Endothelial cell of umbilical vein (primary cell): ENCODE data around the gene CDC42. TPM values are rescaled to one million over a fixed set of nuclear protein-coding genes. Genes with fewer than 3 reads are reported as not detected.

Experiments used
- BruUV-seq: library from RNA; stranded (reverse); fragments of 400-500 nt; replicated peaks from 2 replicates; lab custom pipeline; 2021; lab: Mats Ljungman, UMichigan
- CTCF ChIA-PET: fragments of 300-600, 350-600 bp; sonication (Branson Sonifier 250); formaldehyde crosslinking; loops from one replicate; lab custom pipeline; 2021; ENCODE audit warnings: antibody characterized with exemption, inconsistent platforms; lab: Charles Lee
- POLR2A ChIA-PET: fragments of 300-600, 350-600 bp; sonication (Branson Sonifier 250); formaldehyde crosslinking; loops from one replicate; lab custom pipeline; 2021; ENCODE audit warnings: antibody characterized with exemption, inconsistent platforms; lab: Charles Lee
- DNase-seq: peaks from one replicate; pipeline ENCODE4 v3.0.0-alpha.2; 2011; ENCODE audit warnings: low read depth, low spot score
- FAIRE-seq: peaks from 2 replicates; lab custom pipeline; 2011; peaks lifted over from hg19 to GRCh38; lab: Jason Lieb, UNC
- H2AFZ ChIP-seq: 2 replicates; pipeline ENCODE4 v1.6.0; 2012; ENCODE audit warnings: low read depth, low read length, control low read depth, inconsistent platforms
- H3K27ac ChIP-seq: 2 replicates; pipeline ENCODE4 v1.5.1; 2011; ENCODE audit warnings: low read depth, mild to moderate bottlenecking, control low read depth, low read length, moderate library complexity; ENCODE audit not compliant: insufficient read depth
- H3K27me3 ChIP-seq, 2 experiments: 2 replicates each; pipeline versions ENCODE4 v1.6.0 to v1.6.1; 2011; ENCODE audit warnings: low read length in 2 of 2, mixed read lengths in 1 of 2; ENCODE audit not compliant: control insufficient read depth in 2 of 2, insufficient read depth in 2 of 2
- H3K36me3 ChIP-seq, 2 experiments: 2 replicates in 1 of 2; 3 replicates in 1 of 2; pipeline ENCODE4 v1.5.1; 2011; ENCODE audit warnings: low read length in 2 of 2, mild to moderate bottlenecking in 1 of 2, moderate library complexity in 1 of 2; ENCODE audit not compliant: control insufficient read depth in 2 of 2, insufficient read depth in 2 of 2; ENCODE audit errors: extremely low read depth in 1 of 2
- H3K4me1 ChIP-seq: 3 replicates; pipeline ENCODE4 v1.5.1; 2011; ENCODE audit warnings: mild to moderate bottlenecking, low read length; ENCODE audit not compliant: control insufficient read depth, insufficient read depth; ENCODE audit errors: extremely low read depth
- H3K4me2 ChIP-seq: 2 replicates; pipeline ENCODE4 v1.6.1; 2011; ENCODE audit warnings: low read length, control low read depth, mixed read lengths; ENCODE audit not compliant: insufficient read depth
- H3K4me3 ChIP-seq, 3 experiments: fragments of 200-600 bp in 1 of 3; sonication (generic), shearing (Covaris generic) in 1 of 3; replicated peaks in 1 of 3; 2 replicates each; pipeline ENCODE4 v1.5.1; 2011 to 2016; ENCODE audit warnings: control low read depth in 3 of 3, low read length in 3 of 3, mild to moderate bottlenecking in 2 of 3, inconsistent platforms in 1 of 3, low read depth in 1 of 3, moderate library complexity in 1 of 3; ENCODE audit not compliant: insufficient read depth in 1 of 3
- H3K79me2 ChIP-seq: 2 replicates; pipeline ENCODE4 v1.6.0; 2012; ENCODE audit warnings: low read length, inconsistent platforms; ENCODE audit not compliant: control insufficient read depth, insufficient read depth
- H3K9ac ChIP-seq: replicated peaks from 2 replicates; pipeline ENCODE3; 2011; ENCODE audit warnings: low read length, control low read depth; ENCODE audit not compliant: insufficient read depth; ENCODE audit errors: extremely low read depth
- H3K9me1 ChIP-seq: replicated peaks from 3 replicates; pipeline ENCODE4 v1.6.0; 2011; ENCODE audit warnings: mild to moderate bottlenecking, low read length; ENCODE audit not compliant: control insufficient read depth, insufficient read depth; ENCODE audit errors: extremely low read depth
- H3K9me3 ChIP-seq: replicated peaks from 2 replicates; pipeline ENCODE4 v1.5.1; 2012; ENCODE audit warnings: low read length, inconsistent platforms; ENCODE audit not compliant: control insufficient read depth, insufficient read depth
- H4K20me1 ChIP-seq: replicated peaks from 2 replicates; pipeline ENCODE3; 2011; ENCODE audit warnings: mild to moderate bottlenecking, low read length; ENCODE audit not compliant: control insufficient read depth, insufficient read depth; ENCODE audit errors: extremely low read depth
- CTCF ChIP-seq, 2 donors: IDR thresholded peaks; 1 replicate in 1 of 2; 2 replicates in 1 of 2; pipeline ENCODE4 v1.5.1; 2011; ENCODE audit warnings: low read length in 2 of 2, mild to moderate bottlenecking in 2 of 2, moderate library complexity in 2 of 2, control low read depth in 1 of 2, inconsistent platforms in 1 of 2, low read depth in 1 of 2; ENCODE audit not compliant: insufficient read depth in 1 of 2; ENCODE audit errors: extremely low read depth in 1 of 2
- EZH2 ChIP-seq: IDR thresholded peaks from 2 replicates; pipeline ENCODE4 v1.6.1; 2012; ENCODE audit warnings: borderline replicate concordance, low read depth, mild to moderate bottlenecking, moderate library complexity, low read length, inconsistent platforms; ENCODE audit not compliant: severe bottlenecking
- FOS ChIP-seq: IDR thresholded peaks from 2 replicates; pipeline ENCODE4 v1.6.1; 2011; ENCODE audit warnings: mild to moderate bottlenecking, low read length, moderate library complexity, borderline replicate concordance; ENCODE audit not compliant: insufficient read depth
- GATA2 ChIP-seq: IDR thresholded peaks from 2 replicates; pipeline ENCODE4 v1.7.0; 2011; ENCODE audit warnings: low read depth, mild to moderate bottlenecking, moderate library complexity, mixed read lengths, low read length; ENCODE audit not compliant: insufficient read length, insufficient read depth
- JUN ChIP-seq: IDR thresholded peaks from 2 replicates; pipeline ENCODE4 v1.6.1; 2011; ENCODE audit warnings: borderline replicate concordance, low read depth; ENCODE audit not compliant: insufficient read length, insufficient read depth
- MAX ChIP-seq: IDR thresholded peaks from 2 replicates; pipeline ENCODE4 v1.6.1; 2011; ENCODE audit not compliant: insufficient read depth, insufficient read length
- MYC ChIP-seq: IDR thresholded peaks from one replicate; pipeline ENCODE4 v1.6.1; 2011; ENCODE audit warnings: mild to moderate bottlenecking, low read depth, low read length
- POLR2A ChIP-seq: IDR thresholded peaks from 2 replicates; pipeline ENCODE4 v1.6.1; 2012; ENCODE audit warnings: low read depth, mild to moderate bottlenecking, control low read depth, low read length
- POLR2AphosphoS5 ChIP-seq: IDR thresholded peaks from 2 replicates; pipeline ENCODE4 v1.6.1; 2012; ENCODE audit warnings: low read depth, mild to moderate bottlenecking, control low read depth, low read length, moderate library complexity; ENCODE audit not compliant: insufficient read depth
- dilution Hi-C: fragments of 300-500 bp; cut with MboI; formaldehyde crosslinking; loops from one replicate; pipeline ENCODE4 v1.15.0; 2019; ENCODE audit warnings: low sequenced_read_pairs; ENCODE audit not compliant: extremely low pct_ligation_motif_present
- intact Hi-C: fragments of 100-400 bp; cut with micrococcal nuclease; formaldehyde crosslinking; loops from one replicate; pipeline ENCODE4 v1.10.0; 2022
- polyA plus RNA-seq, 4 experiments: library from polyadenylated mRNA; depleted of rRNA in 3 of 4; stranded (reverse) in 3 of 4; unstranded in 1 of 4; fragments of >200 nt; gene quantifications; 2 replicates each; pipeline versions ENCODE4 v1.2.1 to v1.2.3, GENCODE V29; 2011 to 2012; ENCODE audit warnings: missing spikeins in 1 of 4
- total RNA-seq: library from RNA; stranded (reverse); gene quantifications from 2 replicates; pipeline ENCODE4 v1.2.3, GENCODE V29; 2021

CDC42 gene
- total and polyA plus RNA-seq, 2 donors (not counting 3 experiments of a cell fraction or from before 2014, with no cell fraction given): 199 to 381 TPM

DNA sequence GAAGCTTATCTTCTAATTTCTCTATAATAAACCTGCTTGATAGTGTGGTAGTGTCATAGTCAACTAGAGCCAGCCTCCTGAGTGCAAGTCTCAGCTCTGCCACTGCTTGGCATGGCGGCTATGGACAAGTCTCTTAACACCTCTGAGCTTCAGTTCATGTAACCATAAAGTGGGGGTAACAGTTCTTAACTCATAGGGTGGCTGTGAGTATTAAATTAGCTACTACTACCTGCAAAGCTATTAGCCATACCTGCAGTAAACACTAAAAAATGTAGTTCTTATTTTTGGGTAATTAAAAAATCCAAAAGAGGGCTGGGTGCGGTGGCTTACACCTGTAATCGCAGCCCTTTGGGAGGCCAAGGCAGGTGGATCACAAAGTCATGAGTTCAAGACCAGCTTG lies 2.2 kb upstream of the CDC42 start:
- ChIA-PET CTCF (interaction anchor here (0.6 to 5.1 kb wide), 4 partner anchors 10 to 53 kb away, joined by 3 to 26 read pairs (median 4); no protein-coding TSS in a partner anchor), POLR2A (interaction anchor here (1.1 kb wide), 1 partner anchor 25 kb away, joined by 4 read pairs; no protein-coding TSS in a partner anchor)
- no peaks in the 10 kb centered on the region for H3K36me3 ChIP-seq
- no peak overlapping the region for H2AFZ ChIP-seq
- peaks cover 11% of the 10 kb centered on the region for H3K4me1 ChIP-seq
- H3K4me3 ChIP-seq: no peak overlapping the region
- peaks cover 22% of the 10 kb centered on the region for H3K79me2 ChIP-seq
- DNase-seq: no peak
- intact Hi-C loops: loop anchor here (5.0 kb wide), 1 partner anchor 42 kb away; no protein-coding TSS in a partner anchor
- H3K27me3 ChIP-seq: no peaks in the 10 kb centered on the region
- H3K9me1 ChIP-seq: no peaks in the 10 kb centered on the region
- BruUV-seq: no TSS peak
- no peak overlapping the region for H3K27ac ChIP-seq
- H3K4me2 ChIP-seq: no peak overlapping the region
- FAIRE-seq: no peak
- peaks cover 11% of the 10 kb centered on the region for H4K20me1 ChIP-seq
- TF ChIP-seq GATA2 (no peak), JUN (no peak), FOS (no peak), MYC (no peak), POLR2AphosphoS5 (no peak), MAX (no peak), EZH2 (no peak), CTCF (IDR thresholded peaks at IDR 0.05; ENCODE audit: extremely low read depth in 1 of 2, insufficient read depth in 1 of 2, low read depth in 1 of 2, low read length in 2 of 2) (no peak), POLR2A (no peak)
- H3K9me3 ChIP-seq: no peaks in the 10 kb centered on the region
- no peak overlapping the region for H3K9ac ChIP-seq
- dilution Hi-C loops: no loop called here
